NCI-H2171 treated with DMSO at 0.1 percent for 48 hours (cell line): ENCODE data around the gene MOCS2.

Source experiments
- DNase-seq: peaks from one replicate; lab custom pipeline; 2025; lab: John Stamatoyannopoulos, UW

The MOCS2 gene

DNA sequence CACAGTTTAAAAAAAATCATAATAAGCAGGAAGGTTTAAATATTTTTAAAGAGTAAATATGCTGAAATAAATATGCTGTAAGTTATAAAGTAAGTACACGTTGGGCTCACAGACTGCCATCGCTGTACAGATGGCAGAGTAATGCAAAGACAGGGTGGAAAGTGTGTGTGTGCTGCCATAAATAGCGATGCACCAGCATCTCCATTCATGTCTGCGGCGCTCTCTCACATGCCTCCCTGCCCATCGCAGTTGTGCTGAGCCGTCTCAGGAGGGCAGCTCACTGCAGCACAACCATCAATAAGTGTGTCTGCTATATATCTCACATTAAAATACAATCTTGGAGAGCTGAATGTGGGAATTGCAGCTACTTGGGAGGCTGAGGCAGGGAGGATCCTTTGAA is 14.3 kb downstream of the MOCS2 start:
- DNase-seq: no peak

GRCh38 chr5:53092242-53092641 is 17.3 kb downstream of the MOCS2 start:
- no peak for DNase-seq

GRCh38 chr5:53091289-53091688 is 18.3 kb downstream of the MOCS2 start:
- no peak for DNase-seq

- no peak for DNase-seq
Measured at GRCh38 chr5:53090229-53090628, 19.3 kb downstream of the MOCS2 start.

GRCh38 chr5:53089481-53089991 is 20.0 kb downstream of the MOCS2 start:
- no peak for DNase-seq

DNA sequence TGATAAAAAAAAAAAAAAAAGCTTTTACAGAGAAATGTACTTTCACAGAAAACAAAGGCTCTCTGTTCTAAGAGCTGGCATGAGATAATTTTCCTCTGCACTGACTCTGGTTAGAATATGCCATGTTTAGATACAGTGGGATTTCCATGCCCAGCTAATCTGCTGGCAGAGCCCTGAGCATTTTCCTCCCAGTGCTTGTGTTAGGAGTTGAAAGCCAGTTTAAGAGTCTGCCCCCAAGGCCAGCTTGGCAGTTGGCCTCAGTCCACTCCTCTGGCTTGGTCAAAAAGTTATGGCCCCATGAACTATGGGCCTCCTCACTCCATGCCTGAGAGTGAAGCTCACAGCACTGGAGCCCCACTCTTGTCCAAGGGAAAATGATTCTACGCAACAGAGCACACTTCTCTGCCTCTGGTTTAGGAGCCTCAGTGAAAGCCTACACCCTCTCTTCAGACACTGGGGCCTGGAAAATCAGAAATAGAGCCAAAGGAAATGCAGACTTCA is 21.9 kb downstream of the MOCS2 start:
- DNase-seq: no peak

GRCh38 chr5:53087171-53087570 is 22.4 kb downstream of the MOCS2 start:
- no peak for DNase-seq

DNA sequence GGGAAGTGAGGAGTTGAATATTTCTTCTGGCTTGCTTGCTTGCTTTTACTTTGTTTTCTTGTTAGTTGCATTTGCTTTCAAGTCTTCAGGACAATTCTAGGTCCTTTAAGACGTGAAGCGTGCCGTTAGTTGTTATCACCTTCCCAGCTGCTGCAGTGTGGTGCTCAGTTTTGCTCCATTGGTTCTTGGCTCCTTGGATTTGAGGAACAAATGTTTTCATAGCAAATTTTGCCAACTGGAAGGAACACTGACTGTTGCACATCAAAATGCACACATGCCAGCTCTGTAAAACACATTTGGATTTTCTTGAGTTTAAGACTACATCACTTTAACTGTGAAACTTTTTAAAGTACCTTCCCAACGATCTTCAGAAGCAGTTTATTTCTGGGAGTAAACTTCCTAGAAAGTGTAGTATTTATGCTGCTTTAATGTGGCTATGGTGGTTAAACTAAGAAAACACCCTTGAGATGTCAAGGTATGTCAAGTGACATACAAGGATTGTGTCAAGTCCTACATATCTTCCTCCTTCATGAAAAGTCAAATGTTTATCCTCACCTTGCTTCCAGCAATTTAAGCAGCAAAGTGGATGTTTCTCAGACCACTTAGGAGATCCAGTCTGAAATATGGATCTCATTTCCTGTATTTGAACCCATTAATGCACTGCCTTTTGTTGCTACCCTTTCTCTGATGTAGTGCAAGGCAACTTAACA is 24.9 kb downstream of the MOCS2 start:
- no peak for DNase-seq

DNA sequence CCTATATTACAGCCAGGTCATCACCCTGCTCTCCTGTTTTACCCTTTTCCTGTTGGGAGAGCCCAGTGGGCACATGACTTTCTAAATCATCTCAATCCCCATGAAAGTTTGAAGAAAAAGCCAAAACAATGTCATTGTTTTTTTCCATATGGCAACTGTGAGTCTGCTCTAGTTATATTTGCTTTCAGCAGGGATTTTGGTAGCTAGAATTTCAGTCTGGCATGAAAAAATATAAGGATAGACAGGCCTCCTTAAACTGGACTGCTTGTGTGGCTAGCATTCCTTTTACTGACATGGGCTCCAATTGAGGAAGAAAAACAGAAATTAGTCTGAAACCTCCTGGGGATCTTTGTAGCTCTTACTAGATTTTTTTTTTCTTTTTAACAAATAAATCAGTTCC is 25.6 kb downstream of the MOCS2 start:
- DNase-seq: no peak

GRCh38 chr5:53080271-53080670 is 29.3 kb downstream of the MOCS2 start:
- DNase-seq: peak; percentile 9

DNA sequence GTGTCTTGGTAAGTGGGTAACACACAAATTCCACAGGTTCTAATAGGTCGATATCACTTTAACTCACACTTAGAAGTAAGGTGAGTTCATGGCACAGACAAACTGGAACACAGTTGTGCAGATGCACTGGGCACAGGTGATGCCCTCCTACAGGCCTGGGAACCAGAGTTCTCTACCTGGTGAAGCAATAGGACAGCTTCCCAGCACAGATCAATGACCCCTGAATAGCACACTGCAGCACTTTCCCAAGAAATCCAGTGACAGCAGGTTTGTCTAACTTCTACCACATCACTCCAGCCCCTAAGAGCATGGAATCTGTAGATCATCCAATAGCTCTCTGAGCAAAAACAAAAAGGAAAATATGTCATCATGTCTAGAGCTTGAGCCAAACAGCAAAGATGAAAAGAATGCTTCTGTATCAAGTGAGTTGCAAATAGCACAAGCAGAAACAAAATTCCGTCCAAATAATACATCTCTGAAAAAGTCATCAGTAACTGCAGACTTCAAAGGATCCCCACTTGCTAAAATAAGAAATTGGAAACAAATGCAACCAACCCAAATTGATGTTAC is 33.5 kb downstream of the MOCS2 start:
- no peak for DNase-seq

DNA sequence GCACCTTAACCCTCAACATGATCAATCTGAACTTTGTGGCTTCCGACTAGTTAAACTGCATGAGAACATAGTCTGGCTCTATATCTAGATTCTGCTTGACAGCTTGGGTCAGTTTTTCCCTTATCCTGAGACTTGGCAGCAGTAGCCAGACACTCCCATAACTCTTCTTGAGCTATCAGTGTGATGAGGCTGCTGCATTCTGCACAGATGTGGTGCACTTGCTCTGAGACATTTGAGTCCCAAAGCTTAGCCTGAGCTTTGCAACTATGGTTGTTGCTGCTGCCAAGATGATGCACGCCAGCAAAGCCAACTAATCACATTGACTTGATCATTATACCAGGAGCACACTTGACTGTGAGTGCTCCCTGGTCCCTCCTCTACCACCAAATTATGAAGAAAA is 36.2 kb downstream of the MOCS2 start:
- no peak for DNase-seq

DNA sequence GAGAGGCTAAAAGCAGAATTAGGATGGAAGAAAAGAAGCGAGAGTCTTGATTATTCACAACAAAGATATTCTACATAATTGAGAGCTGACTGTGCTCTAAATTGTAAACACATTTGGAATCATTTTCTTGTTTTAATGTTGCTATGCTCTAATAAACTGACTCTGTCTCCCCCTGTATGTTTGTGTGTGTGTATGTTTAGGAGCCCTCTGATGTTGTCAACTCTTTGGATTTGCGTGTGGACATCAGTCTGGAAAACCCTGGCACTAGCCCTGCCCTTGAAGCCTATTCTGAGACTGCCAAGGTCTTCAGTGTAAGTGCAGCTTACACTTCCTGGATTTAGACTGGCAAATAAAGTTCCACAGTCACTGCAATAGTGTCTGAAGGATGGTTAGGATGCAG is 37.8 kb downstream of the MOCS2 start:
- DNase-seq: no peak

DNA sequence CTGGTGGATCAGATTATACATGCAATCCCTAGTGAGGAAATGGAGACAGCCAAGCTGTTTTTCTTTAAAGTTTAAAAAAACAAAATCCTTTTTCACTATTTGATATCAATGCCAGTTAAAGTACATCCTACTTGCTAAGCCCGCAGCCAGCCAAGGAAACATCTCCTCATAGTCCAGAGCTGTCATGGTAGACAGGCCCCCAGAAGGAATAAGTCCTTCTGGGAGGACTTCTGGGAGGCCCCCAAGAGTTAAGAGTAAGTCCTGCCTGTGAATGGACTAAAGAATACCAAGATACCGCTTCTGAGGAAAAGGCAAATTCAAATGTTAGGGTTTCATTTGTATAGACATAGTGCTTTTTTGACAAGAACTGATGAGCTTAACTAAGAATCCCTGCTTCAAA is 38.3 kb downstream of the MOCS2 start:
- DNase-seq: no peak

DNA sequence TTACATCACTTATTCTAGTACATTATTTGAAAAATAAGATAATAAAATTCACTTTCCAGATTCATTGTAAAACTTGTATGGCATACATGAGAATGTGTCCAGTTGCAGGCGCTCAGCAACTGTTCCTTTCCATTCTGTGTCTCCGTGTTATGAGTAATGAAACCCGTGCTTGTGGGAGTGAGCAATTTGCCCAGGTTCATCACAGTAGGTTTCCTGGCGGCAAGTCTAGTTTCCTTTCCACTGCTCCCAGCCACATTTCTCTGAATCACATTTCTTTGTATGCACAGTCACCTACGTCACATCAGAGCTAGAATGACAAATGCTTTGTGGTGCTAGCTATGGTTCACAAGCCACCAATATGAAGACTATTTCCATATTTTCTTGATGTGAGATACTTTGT is 39.9 kb downstream of the MOCS2 start:
- no peak for DNase-seq

DNA sequence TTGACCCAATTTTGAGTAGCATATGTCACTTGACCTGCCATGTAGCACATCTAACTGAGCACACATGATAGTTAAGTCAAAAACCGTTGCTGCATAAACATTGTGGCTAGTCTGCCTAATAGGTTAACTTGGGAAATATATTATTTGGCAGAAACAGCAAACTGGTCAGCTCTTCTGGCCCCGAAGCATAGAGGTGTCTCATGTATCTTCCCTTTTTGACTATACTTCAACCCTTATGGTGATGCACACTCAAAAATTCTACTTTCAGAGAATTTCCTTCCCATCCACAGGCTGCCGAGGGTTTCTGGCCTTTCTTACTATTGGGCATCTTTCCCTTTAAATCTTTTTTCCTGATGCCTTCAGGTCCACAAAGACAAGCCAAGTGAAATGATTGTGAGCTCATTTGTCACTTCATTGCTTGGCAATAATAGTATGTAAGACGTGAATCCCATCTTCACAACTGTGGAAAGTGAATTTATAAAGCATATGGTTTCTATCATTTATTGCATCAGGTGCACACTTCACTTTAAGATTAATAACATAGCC is 41.2 kb downstream of the MOCS2 start:
- no peak for DNase-seq

GRCh38 chr5:53067641-53068040 is 41.9 kb downstream of the MOCS2 start:
- no peak for DNase-seq

DNA sequence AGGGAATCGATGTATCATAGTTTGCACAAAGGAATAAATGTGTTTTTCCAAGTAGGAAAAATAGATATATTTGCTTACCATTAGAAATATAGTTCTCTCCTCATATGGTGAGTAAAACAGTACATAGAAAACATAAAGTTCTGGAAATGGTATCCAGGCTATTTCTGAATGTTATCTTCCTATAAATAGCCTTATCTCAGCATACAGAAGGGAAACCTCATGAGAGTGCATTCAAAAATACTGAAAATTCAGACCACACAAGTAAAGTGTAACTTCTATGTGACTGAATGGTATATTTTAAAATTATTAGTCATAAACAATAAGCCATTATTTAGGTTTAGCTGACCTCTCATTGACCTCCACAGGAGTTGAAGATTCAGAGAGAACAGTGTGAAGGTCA is 43.5 kb downstream of the MOCS2 start:
- no peak for DNase-seq

DNA sequence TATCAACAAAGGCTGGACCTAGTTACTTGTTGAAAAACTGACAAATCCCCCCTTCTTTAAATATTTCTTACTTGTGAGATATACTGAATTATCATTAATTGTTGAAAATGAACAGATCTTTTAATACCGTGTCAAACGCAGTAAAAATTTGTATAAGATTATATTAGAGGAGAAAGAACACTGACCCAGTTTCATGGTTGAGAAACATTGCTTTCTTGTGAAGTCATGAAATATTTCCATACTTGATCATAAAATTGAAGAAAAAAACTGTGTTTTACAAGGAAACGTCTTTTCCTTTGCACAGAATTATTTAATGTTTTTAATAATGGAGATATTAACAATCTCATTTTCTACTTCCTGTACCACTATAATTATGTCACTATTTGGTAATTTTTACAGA is 45.8 kb downstream of the MOCS2 start:
- DNase-seq: no peak

DNA sequence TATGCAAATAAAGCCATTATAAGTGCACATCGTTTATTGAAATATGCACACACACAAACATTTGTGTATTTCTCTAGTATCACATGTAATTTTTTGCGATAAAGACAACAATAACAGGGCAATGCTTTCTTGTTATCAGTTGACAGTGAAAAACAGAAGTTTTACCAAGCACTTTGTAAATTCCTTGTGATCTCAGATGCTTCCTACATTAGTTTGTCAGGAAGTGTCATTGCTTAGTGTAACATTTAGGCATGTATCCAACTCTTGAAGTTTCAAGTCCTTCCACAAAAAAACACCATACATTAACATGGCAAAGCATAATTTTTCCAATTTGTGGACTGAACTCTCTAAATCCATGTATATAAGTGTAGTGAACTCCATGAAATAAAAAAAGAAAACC is 46.4 kb downstream of the MOCS2 start:
- DNase-seq: no peak

- DNase-seq: no peak
Measured at GRCh38 chr5:53059281-53059680, 50.3 kb downstream of the MOCS2 start.

DNA sequence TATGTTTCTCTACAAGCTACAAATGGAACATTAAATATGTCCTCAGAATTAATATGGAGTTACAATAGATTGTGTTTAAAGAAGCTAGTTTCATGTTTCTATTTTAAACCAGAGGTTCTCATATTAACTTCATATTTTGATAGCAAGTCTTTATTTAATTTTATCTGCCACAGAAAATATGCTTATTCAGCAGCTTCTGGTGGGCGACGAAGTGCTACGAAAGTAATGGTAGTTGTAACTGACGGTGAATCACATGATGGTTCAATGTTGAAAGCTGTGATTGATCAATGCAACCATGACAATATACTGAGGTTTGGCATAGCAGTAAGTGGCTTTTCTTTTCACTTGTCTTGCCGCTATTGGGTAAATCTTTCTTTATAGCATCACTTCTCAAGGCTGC is 54.2 kb downstream of the MOCS2 start:
- no peak for DNase-seq

GRCh38 chr5:53053364-53053763 is 56.2 kb downstream of the MOCS2 start:
- DNase-seq: no peak

DNA sequence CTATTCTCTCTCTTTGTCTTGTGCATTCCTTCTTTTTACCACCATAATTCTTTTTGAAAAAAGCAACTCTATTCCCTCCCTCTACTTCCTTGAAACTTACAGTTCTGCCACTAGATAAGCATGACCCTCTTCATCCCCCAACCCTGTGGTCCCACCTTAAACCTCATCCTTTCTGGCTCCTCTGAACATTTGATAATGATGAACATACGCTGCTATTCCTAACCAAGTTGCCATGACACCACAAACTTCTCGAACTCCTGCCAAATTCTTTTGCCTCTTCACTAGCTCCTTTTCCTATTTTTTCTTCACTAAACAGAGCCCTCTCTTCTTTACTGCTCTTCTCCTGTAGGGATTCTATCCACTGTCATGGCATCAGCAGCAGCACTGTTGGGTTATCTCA is 57.1 kb downstream of the MOCS2 start:
- DNase-seq: no peak
